ENCODE measurements around the gene UBE2O.

Gene UBE2O

GRCh38 chr17:76395980-76396379 is 57.0 kb downstream of the UBE2O start:
- Histone ChIP-seq H3F3A (ENCODE audit: insufficient read depth, low read length) (no peaks in the 10 kb centered on the region), H3K79me2 (ENCODE audit: low read length) (no peaks in the 10 kb centered on the region), H2AFZ (ENCODE audit: low read length) (no peak overlapping the region), H4K20me1 (ENCODE audit: insufficient read depth, low read length) (no peaks in the 10 kb centered on the region), H3K9me2 (replicated peaks; ENCODE audit: insufficient read depth, low read length) (no peaks in the 10 kb centered on the region), H3K9me3 (replicated peaks; ENCODE audit: insufficient read depth, low read length) (no peaks in the 10 kb centered on the region), H3K4me2 (ENCODE audit: low read depth, low read length) (no peak overlapping the region), H3K36me3 (replicated peaks; ENCODE audit: insufficient read depth, low read length) (no peaks in the 10 kb centered on the region; the same call in 1 of the 2 replicates), H3K27ac (ENCODE audit: low read length) (no peak overlapping the region), H3K4me3 (ENCODE audit: low read length) (no peak overlapping the region), H3K27me3 (replicated peaks; ENCODE audit: insufficient read depth, low read length) (no peaks in the 10 kb centered on the region), H3K4me1 (ENCODE audit: low read length) (no peaks in the 10 kb centered on the region), H3K9ac (ENCODE audit: low read length) (no peak overlapping the region)
- TF ChIP-seq EZH2 (optimal IDR thresholded peaks at IDR 0.05; ENCODE audit: low read depth, low read length) (no peak), EZH2phosphoT487 (IDR thresholded peaks at IDR 0.05; ENCODE audit: low read length) (no peak), CTCF (IDR thresholded peaks at IDR 0.05; ENCODE audit: low read length) (no peak)
- no peak for DNase-seq

GRCh38 chr17:76394166-76394565 is 58.8 kb downstream of the UBE2O start:
- H3K27ac ChIP-seq (ENCODE audit: low read length), result no peak overlapping the region

GRCh38 chr17:76391200-76391715 is 61.7 kb downstream of the UBE2O start:
- Histone ChIP-seq H3K79me2 (ENCODE audit: low read length) (no peaks in the 10 kb centered on the region), H2AFZ (ENCODE audit: low read length) (no peak overlapping the region), H4K20me1 (ENCODE audit: insufficient read depth, low read length) (no peaks in the 10 kb centered on the region), H3K4me3 (ENCODE audit: low read length) (no peak overlapping the region), H3K27me3 (replicated peaks; ENCODE audit: insufficient read depth, low read length) (no peaks in the 10 kb centered on the region), H3K4me2 (ENCODE audit: low read depth, low read length) (no peak overlapping the region), H3K9ac (ENCODE audit: low read length) (no peak overlapping the region), H3F3A (ENCODE audit: insufficient read depth, low read length) (0 out of 2 replicates have a peak, but pooled peaks cover 4% of the 10 kb centered on the region), H3K27ac (ENCODE audit: low read length) (no peak overlapping the region), H3K9me3 (replicated peaks; ENCODE audit: insufficient read depth, low read length) (no peaks in the 10 kb centered on the region), H3K4me1 (ENCODE audit: low read length) (no peaks in the 10 kb centered on the region), H3K9me2 (replicated peaks; ENCODE audit: insufficient read depth, low read length) (no peaks in the 10 kb centered on the region), H3K36me3 (replicated peaks; ENCODE audit: insufficient read depth, low read length) (no peaks in the 10 kb centered on the region; the same call in 1 of the 2 replicates)
- TF ChIP-seq CTCF (IDR thresholded peaks at IDR 0.05; ENCODE audit: low read length), result no peak
- no peak for TF ChIP-seq EZH2phosphoT487 (IDR thresholded peaks at IDR 0.05; ENCODE audit: low read length)
- no peak for TF ChIP-seq EZH2 (optimal IDR thresholded peaks at IDR 0.05; ENCODE audit: low read depth, low read length)
- no peak for DNase-seq

More at GRCh38 chr17:76394166-76394565, 58.8 kb downstream of the UBE2O start:
- Histone ChIP-seq H3K4me2 (ENCODE audit: low read depth, low read length) (no peak overlapping the region), H3K9me3 (replicated peaks; ENCODE audit: insufficient read depth, low read length) (no peaks in the 10 kb centered on the region), H3K36me3 (replicated peaks; ENCODE audit: insufficient read depth, low read length) (no peaks in the 10 kb centered on the region; the same call in 1 of the 2 replicates), H3K79me2 (ENCODE audit: low read length) (no peaks in the 10 kb centered on the region), H4K20me1 (ENCODE audit: insufficient read depth, low read length) (no peaks in the 10 kb centered on the region), H3K9me2 (replicated peaks; ENCODE audit: insufficient read depth, low read length) (no peaks in the 10 kb centered on the region), H3K9ac (ENCODE audit: low read length) (no peak overlapping the region), H3F3A (ENCODE audit: insufficient read depth, low read length) (no peaks in the 10 kb centered on the region), H3K4me1 (ENCODE audit: low read length) (no peaks in the 10 kb centered on the region), H3K4me3 (ENCODE audit: low read length) (no peak overlapping the region), H3K27me3 (replicated peaks; ENCODE audit: insufficient read depth, low read length) (no peaks in the 10 kb centered on the region), H2AFZ (ENCODE audit: low read length) (no peak overlapping the region)
- no peak for DNase-seq
- TF ChIP-seq EZH2 (optimal IDR thresholded peaks at IDR 0.05; ENCODE audit: low read depth, low read length) (no peak), EZH2phosphoT487 (IDR thresholded peaks at IDR 0.05; ENCODE audit: low read length) (no peak), CTCF (IDR thresholded peaks at IDR 0.05; ENCODE audit: low read length) (no peak)

Data from MM.1S (cell line).